GM19035 (cell line): Measurements from ENCODE around the gene EXOC6B.
"Not testable (repeated sequence)": the region's sequence is repeated elsewhere in the genome, so short reads cannot be mapped to it uniquely, and the experiment has no call there.

ENCODE experiments used
- ATAC-seq: cut with Tn5 transposase; IDR thresholded peaks from one replicate; pipeline ENCODE4 v1.9.1; 2021; ENCODE audit not compliant: unreplicated experiment

The EXOC6B gene

GRCh38 chr2:72613931-72614330 lies 211.9 kb downstream of the EXOC6B start:
- ATAC-seq, result no peak

DNA sequence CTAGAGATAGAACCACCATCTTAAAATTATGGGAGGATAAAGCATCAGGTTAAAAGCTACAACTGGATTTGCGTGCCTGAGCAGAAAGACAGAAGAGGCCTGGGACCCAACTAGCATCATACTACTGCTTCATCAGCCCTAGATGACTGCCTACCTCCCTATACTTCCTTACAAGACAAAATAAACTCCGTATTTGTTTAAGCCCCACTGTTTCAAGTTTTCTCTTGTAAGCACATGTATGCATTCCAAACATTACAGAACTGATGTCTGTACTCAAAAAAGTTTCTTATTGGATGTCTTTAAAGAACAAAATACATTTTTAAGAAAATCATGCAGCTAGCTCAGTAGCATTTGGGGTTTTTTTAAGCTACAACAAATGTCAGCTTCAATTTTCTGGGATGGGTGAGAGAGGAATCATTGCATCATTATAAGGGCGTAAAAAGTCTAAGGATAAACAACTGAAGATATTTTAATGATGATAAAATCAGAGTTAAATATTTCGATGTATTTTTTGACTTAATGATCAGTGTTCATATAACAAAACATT lies 213.1 kb downstream of the EXOC6B start:
- no peak for ATAC-seq

GRCh38 chr2:72607189-72607588 lies 218.6 kb downstream of the EXOC6B start:
- no peak for ATAC-seq

GRCh38 chr2:72605836-72606442 lies 219.9 kb downstream of the EXOC6B start:
- peak; percentile 52 for ATAC-seq

- no peak for ATAC-seq
Observed at GRCh38 chr2:72604468-72604867, 221.4 kb downstream of the EXOC6B start.

GRCh38 chr2:72603481-72603880 lies 222.4 kb downstream of the EXOC6B start:
- ATAC-seq, result no peak

DNA sequence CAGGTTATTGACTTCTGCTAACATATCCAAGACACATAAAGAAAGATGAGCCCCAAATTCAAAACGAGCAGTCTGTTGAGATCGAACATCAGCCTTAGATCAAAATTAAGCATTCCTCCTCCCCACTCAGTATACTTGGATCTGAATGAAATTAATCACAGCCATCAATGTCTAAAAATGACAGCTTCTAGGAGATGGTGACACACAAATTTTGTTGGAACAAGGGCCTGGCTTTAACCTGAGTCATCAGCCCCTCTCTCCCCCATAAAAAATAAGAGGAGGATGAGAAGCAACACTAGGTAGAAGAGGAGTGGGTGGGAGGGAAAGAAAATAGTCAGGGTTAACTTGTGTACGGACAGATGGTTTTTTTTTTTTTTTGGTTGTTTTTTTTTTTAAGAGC lies 223.1 kb downstream of the EXOC6B start:
- no peak for ATAC-seq

DNA sequence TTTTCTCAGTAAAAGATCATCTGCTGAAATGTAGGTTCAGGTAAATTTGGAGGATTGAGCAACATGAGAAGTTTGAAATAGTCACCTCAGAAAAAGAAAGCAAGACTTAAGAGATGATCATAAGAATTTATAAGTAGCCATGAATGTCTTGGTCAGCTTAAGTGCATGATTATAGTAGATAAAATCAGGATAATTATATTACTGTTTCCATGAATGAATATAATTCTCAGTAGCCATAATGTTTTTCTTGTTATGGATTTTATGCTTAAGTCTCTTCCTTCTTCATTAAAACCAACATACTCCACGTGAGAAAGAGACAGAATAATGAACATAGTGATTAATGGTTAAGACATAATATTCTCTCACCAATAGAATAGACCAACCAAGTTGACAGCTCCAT lies 223.7 kb downstream of the EXOC6B start:
- ATAC-seq, result no peak

DNA sequence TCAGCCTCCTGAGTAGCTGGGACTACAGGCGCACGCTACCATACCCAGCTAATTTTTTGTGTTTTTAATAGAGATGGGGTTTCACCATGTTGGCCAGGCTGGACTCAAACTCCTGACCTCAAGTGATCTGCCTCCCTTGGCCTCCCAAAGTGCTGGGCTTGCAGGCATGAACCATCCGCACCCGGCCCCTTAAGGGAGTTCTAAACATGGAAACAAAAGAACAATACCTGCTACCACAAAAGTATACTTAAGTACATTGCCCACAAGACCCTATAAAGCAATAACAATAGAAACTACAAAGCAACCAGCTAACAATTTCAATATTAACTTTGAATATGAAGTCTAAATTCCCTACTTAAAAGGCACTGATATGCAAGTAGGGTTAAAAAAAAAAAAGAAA lies 242.0 kb downstream of the EXOC6B start:
- not testable (repeated sequence) for ATAC-seq

DNA sequence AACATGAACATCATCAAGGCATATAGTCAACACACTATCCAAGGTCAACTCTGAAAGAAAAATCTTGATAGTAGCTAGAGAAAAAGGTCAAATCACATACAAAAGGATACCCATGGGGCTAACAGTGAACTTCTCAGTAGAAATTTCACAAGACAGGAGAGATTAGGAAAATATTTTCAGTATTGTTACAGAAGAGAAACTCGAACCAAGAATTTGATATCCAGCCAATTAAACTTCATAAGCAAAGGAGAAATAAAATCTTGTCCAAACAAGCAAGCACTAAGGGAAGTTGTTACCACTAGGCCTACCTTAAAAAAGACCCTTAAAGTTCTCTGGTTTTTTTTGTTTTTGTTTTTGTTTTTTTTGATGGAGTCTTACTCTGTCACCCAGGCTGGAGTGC lies 242.5 kb downstream of the EXOC6B start:
- no peak for ATAC-seq

GRCh38 chr2:72581560-72582181 lies 244.2 kb downstream of the EXOC6B start:
- ATAC-seq, result no peak

GRCh38 chr2:72579591-72580180 lies 246.1 kb downstream of the EXOC6B start:
- ATAC-seq, result peak; percentile 59

DNA sequence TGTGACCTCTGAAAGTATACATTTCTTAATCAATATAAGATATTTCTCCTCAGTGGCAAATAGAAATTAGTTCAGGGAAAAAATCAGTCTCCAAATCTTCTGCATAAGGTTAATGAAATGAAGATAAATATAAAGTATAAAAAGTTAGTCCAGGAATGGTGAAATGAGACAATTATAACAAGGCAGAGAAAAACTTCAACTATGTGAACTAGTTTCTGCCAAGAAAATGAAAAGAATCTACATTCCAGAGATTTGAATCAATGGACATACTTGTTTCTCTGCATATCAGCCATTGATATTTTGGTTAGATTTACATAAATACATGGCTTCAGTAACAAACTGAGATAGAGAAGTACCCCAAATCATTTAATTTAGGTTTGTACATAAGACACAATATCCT lies 249.0 kb downstream of the EXOC6B start:
- no peak for ATAC-seq

GRCh38 chr2:72576459-72576858 lies 249.4 kb downstream of the EXOC6B start:
- no peak for ATAC-seq

- ATAC-seq, result no peak
Observed at GRCh38 chr2:72574886-72575285, 250.9 kb downstream of the EXOC6B start.

DNA sequence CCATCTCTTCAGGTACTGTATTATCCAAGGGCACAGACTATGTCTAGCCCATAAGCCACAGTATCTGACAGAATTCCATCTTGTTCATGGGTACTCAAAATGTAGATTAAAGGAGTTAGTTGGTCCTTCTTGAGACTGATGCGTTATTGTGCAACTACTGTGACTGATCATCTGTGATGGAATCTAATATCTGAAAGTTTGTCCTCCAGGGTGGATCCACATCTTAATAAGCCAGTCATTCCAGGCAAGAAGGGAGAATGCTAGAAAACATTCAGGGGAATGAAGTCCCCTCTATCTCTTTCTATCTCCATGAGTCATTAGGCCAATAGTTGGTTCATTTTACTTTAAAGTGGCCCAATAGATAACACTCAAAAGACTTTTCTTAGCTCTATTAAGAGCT lies 252.6 kb downstream of the EXOC6B start:
- no peak for ATAC-seq

DNA sequence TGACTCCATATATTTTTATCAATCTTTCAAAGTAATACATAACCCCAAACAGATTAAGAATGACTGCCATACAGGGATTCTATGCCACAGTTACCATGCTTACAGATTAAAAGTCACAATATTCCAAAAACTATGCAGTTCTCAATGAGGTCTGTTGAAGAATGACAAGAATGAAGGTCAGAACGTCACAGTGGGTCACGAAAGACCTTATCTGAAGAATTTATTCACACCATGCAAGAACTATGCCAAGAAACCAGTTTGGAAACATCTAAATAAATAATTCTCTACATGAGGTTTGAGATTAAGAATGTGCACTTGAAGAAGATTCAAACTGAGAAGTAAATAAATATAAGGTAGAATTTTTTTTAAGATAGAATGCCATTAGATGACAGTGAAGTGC lies 253.3 kb downstream of the EXOC6B start:
- ATAC-seq, result no peak

DNA sequence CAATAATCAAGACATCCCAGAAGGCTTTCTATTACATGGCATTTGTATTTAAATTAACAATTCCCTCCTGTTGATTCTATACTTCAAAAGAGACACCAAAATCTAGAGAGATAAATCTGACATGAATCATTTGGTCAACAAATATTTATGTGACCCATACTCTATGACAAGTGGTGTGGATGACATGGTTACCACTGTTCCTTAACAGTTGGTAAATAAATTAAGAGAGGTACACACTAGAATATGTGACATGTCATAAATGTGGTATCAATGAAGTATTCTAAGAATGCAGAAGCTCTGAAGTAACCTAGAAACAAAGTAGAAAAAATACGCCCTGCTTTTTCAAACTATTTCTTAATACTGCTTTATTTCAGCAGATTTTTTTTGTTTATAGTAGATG lies 255.4 kb downstream of the EXOC6B start:
- ATAC-seq, result no peak

DNA sequence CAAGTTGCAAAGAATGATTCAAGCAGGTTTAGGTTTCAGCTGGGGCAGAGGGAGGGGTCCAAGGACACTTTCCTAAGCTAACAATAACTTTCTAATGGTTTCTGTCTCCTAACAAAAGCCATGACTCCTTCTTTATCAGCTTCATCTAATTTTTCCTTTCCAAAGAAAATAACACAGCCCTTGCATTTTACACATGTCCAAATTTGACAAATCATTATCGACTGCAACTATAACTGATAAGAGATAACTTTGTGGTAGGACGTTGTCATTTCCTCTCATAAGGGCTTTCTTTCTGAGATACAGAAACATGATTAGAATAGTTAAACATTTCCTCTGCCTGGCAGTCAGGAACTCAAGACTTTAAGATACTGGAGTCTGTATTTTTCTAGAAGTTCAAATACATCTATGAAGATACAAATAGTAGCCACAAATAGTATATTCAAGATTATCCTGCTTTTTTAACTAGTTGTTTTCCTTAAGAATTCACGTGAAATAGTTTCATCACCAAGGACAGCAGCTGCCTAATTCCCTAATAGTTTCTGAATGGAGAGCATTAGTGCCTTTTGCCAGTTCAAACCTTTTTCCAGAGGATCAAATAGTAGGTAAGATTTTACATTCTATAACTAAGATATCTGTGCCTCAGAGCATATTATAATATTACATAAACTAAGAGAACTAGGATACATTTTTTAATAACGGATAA lies 263.2 kb downstream of the EXOC6B start:
- no peak for ATAC-seq

GRCh38 chr2:72561621-72562318 lies 264.1 kb downstream of the EXOC6B start:
- no peak for ATAC-seq

DNA sequence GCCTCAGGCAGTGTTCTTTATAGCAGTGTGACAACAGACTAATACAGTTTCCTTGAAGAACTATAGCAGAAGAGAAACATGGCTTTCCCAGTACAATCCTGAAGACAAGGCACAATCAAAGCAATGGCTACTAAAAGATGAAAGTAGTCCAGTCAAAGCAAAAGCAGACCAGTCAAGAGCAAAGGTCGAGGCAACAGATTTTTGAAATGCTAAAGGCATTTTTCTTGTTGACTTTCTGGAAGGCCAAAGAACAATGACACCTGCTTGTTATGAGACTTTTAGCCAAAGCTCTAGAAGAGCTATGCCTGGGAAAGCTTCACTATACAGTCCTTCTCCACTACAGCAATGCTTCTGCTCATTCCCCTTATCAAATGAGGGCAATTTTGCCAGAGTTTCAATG lies 269.9 kb downstream of the EXOC6B start:
- no peak for ATAC-seq
